SK-N-MC (cell line): ENCODE data around the gene KLK4.

Experiments used
- EZH2 ChIP-seq: fragments of 200-600 bp; sonication (generic); IDR thresholded peaks from one replicate; pipeline ENCODE4 v1.6.1; 2017; ENCODE audit warnings: antibody characterized with exemption
- POLR2AphosphoS5 ChIP-seq: IDR thresholded peaks from 2 replicates; pipeline ENCODE4 v1.6.1; 2012; ENCODE audit warnings: mild to moderate bottlenecking, low read depth, low read length, borderline replicate concordance

DNA sequence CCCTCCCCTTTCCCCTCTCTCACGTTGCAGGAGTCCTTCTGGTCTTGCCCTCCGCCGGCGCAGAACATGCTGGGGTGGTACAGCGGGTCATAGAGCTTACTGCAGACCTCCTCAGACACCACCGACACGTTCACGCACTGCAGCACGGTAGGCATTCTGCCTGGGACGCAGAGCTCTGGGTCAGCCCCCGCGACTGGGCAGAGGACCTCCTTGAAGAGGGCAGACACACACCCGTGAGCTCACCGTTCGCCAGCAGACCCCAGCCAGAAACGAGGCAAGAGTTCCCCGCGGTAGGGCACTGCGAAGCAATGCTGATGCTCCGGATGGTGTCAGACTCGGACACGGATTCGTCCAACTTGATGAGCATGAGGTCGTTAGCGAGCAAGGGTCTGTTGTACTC lies 2.9 kb downstream of the KLK4 start:
- TF ChIP-seq EZH2 (no peak), POLR2AphosphoS5 (no peak)
